Pancreas (tissue), 10 donors: ENCODE results near the gene GNGT1. TPM values are rescaled to one million over a fixed set of nuclear protein-coding genes. Genes with fewer than 3 reads are reported as not detected.

Source experiments
- ATAC-seq, 4 donors: fragments of 200-7000 bp; cut with Tn5 transposase; one replicate each; pipeline versions ENCODE4 v1.8.0 to v1.9.1; 2020; ENCODE audit warnings: mild to moderate bottlenecking in 4 of 4, moderate library complexity in 4 of 4
- DNase-seq, 6 donors: peaks; one replicate each; pipeline ENCODE4 v3.0.0-alpha.2; 2020
- FAIRE-seq: peaks from 2 replicates; lab custom pipeline; 2012; peaks lifted over from hg19 to GRCh38; lab: Jason Lieb, UNC
- H3K27ac ChIP-seq, 4 donors: fragments of 200-600 bp; sonication (generic); 1 replicate in 3 of 4; 2 replicates in 1 of 4; pipeline versions ENCODE4 v1.5.0 to v1.8.0; 2020
- H3K27me3 ChIP-seq, 4 donors: fragments of 200-600 bp; one replicate each; pipeline ENCODE4 v1.8.0; 2021
- H3K36me3 ChIP-seq, 3 donors: fragments of 200-600 bp; sonication (generic) in 1 of 3; one replicate each; pipeline versions ENCODE4 v1.5.0 to v1.8.0; 2020 to 2021
- H3K4me1 ChIP-seq, 3 donors: fragments of 200-600 bp; one replicate each; pipeline ENCODE4 v1.8.0; 2021
- H3K4me3 ChIP-seq, 4 donors: fragments of 200-600 bp; sonication (generic) in 2 of 4; one replicate each; pipeline versions ENCODE4 v1.5.0 to v1.8.0; 2020 to 2021
- H3K9me3 ChIP-seq, 4 donors: fragments of 200-600 bp; one replicate each; pipeline ENCODE4 v1.8.0; 2021
- CTCF ChIP-seq, 4 donors: fragments of 200-600 bp; sonication (generic) in 3 of 4; IDR thresholded peaks; one replicate each; pipeline versions ENCODE4 v1.5.0 to v1.8.0; 2021; ENCODE audit warnings: antibody characterized with exemption in 4 of 4
- WGBS, 2 donors: extraction: QIAGEN DNeasy Blood & Tissue Kit; methylation state at CpG; one replicate each; pipeline ENCODE4 v1.1.7; 2013; 5-methylcytosine and 5-hydroxymethylcytosine counted together
- intact Hi-C, 3 donors: fragments of 100-400 bp; cut with DNase I; formaldehyde crosslinking; loops; one replicate each; pipeline versions ENCODE4 v1.11.1 to v1.14.2; 2022
- polyA plus RNA-seq, 2 donors: library from polyadenylated mRNA; stranded (reverse); fragments of 200-250 nt; gene quantifications; one replicate each; pipeline ENCODE4 v1.2.3, GENCODE V29; 2013
- total RNA-seq, 6 donors: library from RNA; stranded (reverse); fragmentation: NEBNext Ultra II Directional in 4 of 6; extraction: Animal tissue kit (Norgen Biotek cat#: 25700) in 4 of 6; gene quantifications; one replicate each; pipeline versions ENCODE4 v1.2.1 to v1.2.4, GENCODE V29; 2021 to 2023
- donor health status: healthy with polysubstance abuse.
- donor health status: DM: no; HTN: no; CAD: no; lungs with moderate emphysema.
- donor health status: DM: no; HTN: no; CAD: no.
- donor health status: control.
- donor health status: control.
- donor health status: Bipolar disorder and iron deficiency.
- donor health status: DM: yes; HTN: yes; CAD: no.
- donor health status: DM: no; HTN: no; CAD: no.
- donor health status: DM: no; HTN: no; CAD: no.
- donor health status: DM: yes; HTN: yes; CAD: no.

GNGT1 gene
- total and polyA plus RNA-seq, 8 donors, result not detected

- FAIRE-seq (no peak), DNase-seq (no peak), ATAC-seq (no peak)
- H3K36me3 ChIP-seq, result no peaks in the 10 kb centered on the region
- TF ChIP-seq CTCF (IDR thresholded peaks at IDR 0.05), result no peak
- H3K27me3 ChIP-seq, result no peaks in the 10 kb centered on the region
- intact Hi-C loops, result no loop called here
- H3K4me3 ChIP-seq, result no peak overlapping the region
- 86 to 100% methylated on average over 1 of the region's 1 CpG for WGBS, 2 donors
- H3K4me1 ChIP-seq, result peaks cover 0 to 4% (median 0%) of the 10 kb centered on the region in 3 donors
- no peaks in the 10 kb centered on the region for H3K9me3 ChIP-seq
- H3K27ac ChIP-seq, result no peak overlapping the region
These were observed 31.5 kb downstream of the GNGT1 start for GRCh38 chr7:93937818-93938217.

- no peak for FAIRE-seq
- H3K4me3 ChIP-seq, result no peak overlapping the region
These were observed 31.9 kb downstream of the GNGT1 start for GRCh38 chr7:93938293-93938692.

GRCh38 chr7:93941945-93942344 is 35.6 kb downstream of the GNGT1 start:
- FAIRE-seq, result no peak
- H3K36me3 ChIP-seq, result no peaks in the 10 kb centered on the region
- DNase-seq, result no peak
- no peaks in the 10 kb centered on the region for H3K4me1 ChIP-seq
- no peaks in the 10 kb centered on the region for H3K27me3 ChIP-seq
- WGBS, 2 donors, result 71% methylated on average over 2 of the region's 2 CpGs
- no peak overlapping the region for H3K4me3 ChIP-seq
- H3K27ac ChIP-seq, result no peak overlapping the region
- no peaks in the 10 kb centered on the region for H3K9me3 ChIP-seq
- intact Hi-C loops, result no loop called here
- no peak for ATAC-seq
- no peak for TF ChIP-seq CTCF (IDR thresholded peaks at IDR 0.05)

More at GRCh38 chr7:93938293-93938692, 31.9 kb downstream of the GNGT1 start:
- no peak for TF ChIP-seq CTCF (IDR thresholded peaks at IDR 0.05)
- no peaks in the 10 kb centered on the region for H3K27me3 ChIP-seq
- intact Hi-C loops, result no loop called here
- no peak overlapping the region for H3K27ac ChIP-seq
- no peaks in the 10 kb centered on the region for H3K9me3 ChIP-seq
- ATAC-seq (no peak), DNase-seq (no peak)
- H3K4me1 ChIP-seq, result peaks cover 0 to 4% (median 0%) of the 10 kb centered on the region in 3 donors
- no peaks in the 10 kb centered on the region for H3K36me3 ChIP-seq

- no peak overlapping the region for H3K4me3 ChIP-seq
- no peak for ATAC-seq
- WGBS, 2 donors, result 40 to 47% methylated on average over 4 of the region's 4 CpGs
- no peaks in the 10 kb centered on the region for H3K36me3 ChIP-seq
- no peaks in the 10 kb centered on the region for H3K4me1 ChIP-seq
- H3K27me3 ChIP-seq, result no peaks in the 10 kb centered on the region
- no peak for DNase-seq
- no peaks in the 10 kb centered on the region for H3K9me3 ChIP-seq
- TF ChIP-seq CTCF (IDR thresholded peaks at IDR 0.05), result no peak
- H3K27ac ChIP-seq, result no peak overlapping the region
- intact Hi-C loops, result no loop called here
- no peak for FAIRE-seq
These were observed 37.6 kb downstream of the GNGT1 start for GRCh38 chr7:93943816-93944540.

- H3K4me3 ChIP-seq, result no peak overlapping the region
- 23 to 27% methylated on average over 1 of the region's 1 CpG for WGBS, 2 donors
- no peak overlapping the region for H3K27ac ChIP-seq
- DNase-seq, result no peak
- H3K9me3 ChIP-seq, result no peaks in the 10 kb centered on the region
- no peak for TF ChIP-seq CTCF (IDR thresholded peaks at IDR 0.05)
- H3K27me3 ChIP-seq, result no peaks in the 10 kb centered on the region
- no peaks in the 10 kb centered on the region for H3K36me3 ChIP-seq
- no peaks in the 10 kb centered on the region for H3K4me1 ChIP-seq
- FAIRE-seq, result peak; percentile 45
- ATAC-seq, result peak in 2 of 4 donors; percentile 22 to 31
- intact Hi-C loops, result no loop called here
These were observed 38.3 kb downstream of the GNGT1 start for GRCh38 chr7:93944673-93945072.
